Adrenal gland (tissue), 5 donors: ENCODE measurements around the gene NOVA1.

Source experiments
- POLR2A ChIP-seq, 2 donors: fragments of 450-650 bp; IDR thresholded peaks; one replicate each; pipeline ENCODE4 v1.6.1; 2017; ENCODE audit warnings: antibody characterized with exemption in 2 of 2, mild to moderate bottlenecking in 2 of 2, moderate library complexity in 1 of 2
- TF ChIP-seq, protein P1 (sequence below), 6 experiments: fragments of 450-650 bp in 4 of 6; fragments of 200-600 bp in 2 of 6; sonication (generic) in 1 of 6; IDR thresholded peaks; 1 replicate in 5 of 6; 2 replicates in 1 of 6; pipeline versions ENCODE4 v1.5.1 to v1.8.0; 2016 to 2021; ENCODE audit warnings: antibody characterized with exemption in 6 of 6, mild to moderate bottlenecking in 2 of 6, moderate library complexity in 1 of 6
- donor health status: DM: no; HTN: no; CAD: no.

- TF ChIP-seq POLR2A (IDR thresholded peaks at IDR 0.05), result no peak
- TF ChIP-seq, protein P1, sequence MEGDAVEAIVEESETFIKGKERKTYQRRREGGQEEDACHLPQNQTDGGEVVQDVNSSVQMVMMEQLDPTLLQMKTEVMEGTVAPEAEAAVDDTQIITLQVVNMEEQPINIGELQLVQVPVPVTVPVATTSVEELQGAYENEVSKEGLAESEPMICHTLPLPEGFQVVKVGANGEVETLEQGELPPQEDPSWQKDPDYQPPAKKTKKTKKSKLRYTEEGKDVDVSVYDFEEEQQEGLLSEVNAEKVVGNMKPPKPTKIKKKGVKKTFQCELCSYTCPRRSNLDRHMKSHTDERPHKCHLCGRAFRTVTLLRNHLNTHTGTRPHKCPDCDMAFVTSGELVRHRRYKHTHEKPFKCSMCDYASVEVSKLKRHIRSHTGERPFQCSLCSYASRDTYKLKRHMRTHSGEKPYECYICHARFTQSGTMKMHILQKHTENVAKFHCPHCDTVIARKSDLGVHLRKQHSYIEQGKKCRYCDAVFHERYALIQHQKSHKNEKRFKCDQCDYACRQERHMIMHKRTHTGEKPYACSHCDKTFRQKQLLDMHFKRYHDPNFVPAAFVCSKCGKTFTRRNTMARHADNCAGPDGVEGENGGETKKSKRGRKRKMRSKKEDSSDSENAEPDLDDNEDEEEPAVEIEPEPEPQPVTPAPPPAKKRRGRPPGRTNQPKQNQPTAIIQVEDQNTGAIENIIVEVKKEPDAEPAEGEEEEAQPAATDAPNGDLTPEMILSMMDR (IDR thresholded peaks at IDR 0.05), result no peak
Observed at GRCh38 chr14:26402126-26402525, 195.7 kb downstream of the NOVA1 start.
